H1 (cell line): Measurements from ENCODE around the gene BTBD16. TPM values are rescaled to one million over a fixed set of nuclear protein-coding genes. Genes with fewer than 3 reads are reported as not detected.

Source experiments
- CREB1 ChIP-seq: IDR thresholded peaks from 2 replicates; pipeline ENCODE4 v1.6.1; 2012; ENCODE audit warnings: inconsistent platforms
- PHF8 ChIP-seq: fragments of 200-600 bp; sonication (generic); conservative IDR thresholded peaks from 2 replicates; pipeline ENCODE4 v1.7.1; 2012; ENCODE audit warnings: low read depth, mild to moderate bottlenecking, inconsistent platforms, low read length, moderate library complexity
- RBBP5 ChIP-seq: IDR thresholded peaks from 2 replicates; pipeline ENCODE4 v1.7.1; 2012; ENCODE audit warnings: low read depth, mild to moderate bottlenecking, inconsistent platforms, low read length, moderate library complexity, borderline replicate concordance
- SRF ChIP-seq: IDR thresholded peaks from 2 replicates; pipeline ENCODE4 v1.6.1; 2011; ENCODE audit warnings: mild to moderate bottlenecking, low read depth, low read length, moderate library complexity
- polyA plus RNA-seq, 7 experiments: library from polyadenylated mRNA; depleted of rRNA in 3 of 7; stranded (reverse) in 5 of 7; unstranded in 2 of 7; fragments of >200 nt in 5 of 7; fragments of 200-250 nt in 2 of 7; gene quantifications; 1 replicate in 5 of 7; 2 replicates in 1 of 7; 4 replicates in 1 of 7; pipeline versions ENCODE4 v1.2.1 to v1.2.3, GENCODE V29; 2011 to 2013; ENCODE audit warnings: missing spikeins in 2 of 7, mixed read lengths in 2 of 7
- total RNA-seq: library from RNA; stranded (reverse); fragmentation: NEBNext Ultra II Directional; extraction: Animal tissue kit (Norgen Biotek cat#: 25700); gene quantifications from 2 replicates; pipeline ENCODE4 v1.2.1, GENCODE V29; 2021
- TF ChIP-seq, protein P1 (sequence below): fragments of 300-600 bp; sonication (generic); IDR thresholded peaks from 2 replicates; pipeline ENCODE4 v1.7.1; 2012; ENCODE audit warnings: low read length, moderate library complexity, mild to moderate bottlenecking, inconsistent platforms; ENCODE audit not compliant: insufficient replicate concordance
- TF ChIP-seq, protein P2 (sequence below): IDR thresholded peaks from 2 replicates; pipeline ENCODE4 v1.6.1; 2012; ENCODE audit warnings: inconsistent platforms

BTBD16 gene
- total and polyA plus RNA-seq, 2 of the 8 experiments (the other 6 are each of a cell fraction or from before 2014, with no cell fraction given): 0.05 TPM; not detected in 1

DNA sequence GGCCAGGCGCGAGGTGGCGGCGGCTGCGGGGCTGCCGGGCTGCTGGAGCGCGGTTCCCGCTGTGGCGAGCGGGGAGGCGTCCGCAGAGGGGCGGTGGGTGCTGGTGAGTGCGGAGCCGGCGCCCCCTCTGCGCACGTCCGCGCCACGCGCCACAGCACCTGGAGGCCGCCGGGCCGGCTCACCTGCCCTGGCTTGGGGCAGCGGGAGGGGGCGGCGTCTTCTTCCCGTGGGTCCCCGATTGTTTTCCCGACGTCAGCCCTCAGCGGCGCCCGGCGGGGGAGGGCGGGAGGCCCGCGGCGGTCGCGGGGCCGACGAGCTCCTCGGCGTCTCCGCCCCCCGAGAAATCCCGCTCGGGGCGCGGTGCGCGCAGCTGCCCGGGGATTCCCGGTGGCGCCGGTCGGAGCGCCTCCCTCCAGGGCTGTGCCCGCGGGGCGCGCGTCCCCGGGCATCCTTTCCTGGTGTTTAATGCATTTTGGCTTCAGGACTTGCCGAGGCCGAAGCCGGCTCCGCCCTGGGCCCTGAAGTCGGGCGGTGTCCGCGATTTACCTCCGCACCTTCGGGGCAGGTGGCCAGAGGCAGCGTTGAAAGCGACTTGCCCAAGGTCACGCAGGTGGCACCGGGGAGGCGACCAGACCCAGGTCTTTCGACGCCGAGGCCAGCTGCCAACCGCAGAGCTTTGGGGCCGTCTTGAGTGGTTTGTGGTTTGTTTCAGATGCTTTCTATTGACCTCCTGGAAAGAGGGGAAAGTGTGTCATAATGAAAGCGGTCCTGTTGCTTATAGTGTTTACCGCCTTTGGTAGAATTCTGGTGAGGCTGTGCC lies 104.0 kb downstream of the BTBD16 start (continued):
- TF ChIP-seq SRF (no peak), PHF8 (peak; percentile 39), RBBP5 (peak; percentile 85; the same call in 1 of the 2 replicates), CREB1 (no peak)
- TF ChIP-seq, protein P1, sequence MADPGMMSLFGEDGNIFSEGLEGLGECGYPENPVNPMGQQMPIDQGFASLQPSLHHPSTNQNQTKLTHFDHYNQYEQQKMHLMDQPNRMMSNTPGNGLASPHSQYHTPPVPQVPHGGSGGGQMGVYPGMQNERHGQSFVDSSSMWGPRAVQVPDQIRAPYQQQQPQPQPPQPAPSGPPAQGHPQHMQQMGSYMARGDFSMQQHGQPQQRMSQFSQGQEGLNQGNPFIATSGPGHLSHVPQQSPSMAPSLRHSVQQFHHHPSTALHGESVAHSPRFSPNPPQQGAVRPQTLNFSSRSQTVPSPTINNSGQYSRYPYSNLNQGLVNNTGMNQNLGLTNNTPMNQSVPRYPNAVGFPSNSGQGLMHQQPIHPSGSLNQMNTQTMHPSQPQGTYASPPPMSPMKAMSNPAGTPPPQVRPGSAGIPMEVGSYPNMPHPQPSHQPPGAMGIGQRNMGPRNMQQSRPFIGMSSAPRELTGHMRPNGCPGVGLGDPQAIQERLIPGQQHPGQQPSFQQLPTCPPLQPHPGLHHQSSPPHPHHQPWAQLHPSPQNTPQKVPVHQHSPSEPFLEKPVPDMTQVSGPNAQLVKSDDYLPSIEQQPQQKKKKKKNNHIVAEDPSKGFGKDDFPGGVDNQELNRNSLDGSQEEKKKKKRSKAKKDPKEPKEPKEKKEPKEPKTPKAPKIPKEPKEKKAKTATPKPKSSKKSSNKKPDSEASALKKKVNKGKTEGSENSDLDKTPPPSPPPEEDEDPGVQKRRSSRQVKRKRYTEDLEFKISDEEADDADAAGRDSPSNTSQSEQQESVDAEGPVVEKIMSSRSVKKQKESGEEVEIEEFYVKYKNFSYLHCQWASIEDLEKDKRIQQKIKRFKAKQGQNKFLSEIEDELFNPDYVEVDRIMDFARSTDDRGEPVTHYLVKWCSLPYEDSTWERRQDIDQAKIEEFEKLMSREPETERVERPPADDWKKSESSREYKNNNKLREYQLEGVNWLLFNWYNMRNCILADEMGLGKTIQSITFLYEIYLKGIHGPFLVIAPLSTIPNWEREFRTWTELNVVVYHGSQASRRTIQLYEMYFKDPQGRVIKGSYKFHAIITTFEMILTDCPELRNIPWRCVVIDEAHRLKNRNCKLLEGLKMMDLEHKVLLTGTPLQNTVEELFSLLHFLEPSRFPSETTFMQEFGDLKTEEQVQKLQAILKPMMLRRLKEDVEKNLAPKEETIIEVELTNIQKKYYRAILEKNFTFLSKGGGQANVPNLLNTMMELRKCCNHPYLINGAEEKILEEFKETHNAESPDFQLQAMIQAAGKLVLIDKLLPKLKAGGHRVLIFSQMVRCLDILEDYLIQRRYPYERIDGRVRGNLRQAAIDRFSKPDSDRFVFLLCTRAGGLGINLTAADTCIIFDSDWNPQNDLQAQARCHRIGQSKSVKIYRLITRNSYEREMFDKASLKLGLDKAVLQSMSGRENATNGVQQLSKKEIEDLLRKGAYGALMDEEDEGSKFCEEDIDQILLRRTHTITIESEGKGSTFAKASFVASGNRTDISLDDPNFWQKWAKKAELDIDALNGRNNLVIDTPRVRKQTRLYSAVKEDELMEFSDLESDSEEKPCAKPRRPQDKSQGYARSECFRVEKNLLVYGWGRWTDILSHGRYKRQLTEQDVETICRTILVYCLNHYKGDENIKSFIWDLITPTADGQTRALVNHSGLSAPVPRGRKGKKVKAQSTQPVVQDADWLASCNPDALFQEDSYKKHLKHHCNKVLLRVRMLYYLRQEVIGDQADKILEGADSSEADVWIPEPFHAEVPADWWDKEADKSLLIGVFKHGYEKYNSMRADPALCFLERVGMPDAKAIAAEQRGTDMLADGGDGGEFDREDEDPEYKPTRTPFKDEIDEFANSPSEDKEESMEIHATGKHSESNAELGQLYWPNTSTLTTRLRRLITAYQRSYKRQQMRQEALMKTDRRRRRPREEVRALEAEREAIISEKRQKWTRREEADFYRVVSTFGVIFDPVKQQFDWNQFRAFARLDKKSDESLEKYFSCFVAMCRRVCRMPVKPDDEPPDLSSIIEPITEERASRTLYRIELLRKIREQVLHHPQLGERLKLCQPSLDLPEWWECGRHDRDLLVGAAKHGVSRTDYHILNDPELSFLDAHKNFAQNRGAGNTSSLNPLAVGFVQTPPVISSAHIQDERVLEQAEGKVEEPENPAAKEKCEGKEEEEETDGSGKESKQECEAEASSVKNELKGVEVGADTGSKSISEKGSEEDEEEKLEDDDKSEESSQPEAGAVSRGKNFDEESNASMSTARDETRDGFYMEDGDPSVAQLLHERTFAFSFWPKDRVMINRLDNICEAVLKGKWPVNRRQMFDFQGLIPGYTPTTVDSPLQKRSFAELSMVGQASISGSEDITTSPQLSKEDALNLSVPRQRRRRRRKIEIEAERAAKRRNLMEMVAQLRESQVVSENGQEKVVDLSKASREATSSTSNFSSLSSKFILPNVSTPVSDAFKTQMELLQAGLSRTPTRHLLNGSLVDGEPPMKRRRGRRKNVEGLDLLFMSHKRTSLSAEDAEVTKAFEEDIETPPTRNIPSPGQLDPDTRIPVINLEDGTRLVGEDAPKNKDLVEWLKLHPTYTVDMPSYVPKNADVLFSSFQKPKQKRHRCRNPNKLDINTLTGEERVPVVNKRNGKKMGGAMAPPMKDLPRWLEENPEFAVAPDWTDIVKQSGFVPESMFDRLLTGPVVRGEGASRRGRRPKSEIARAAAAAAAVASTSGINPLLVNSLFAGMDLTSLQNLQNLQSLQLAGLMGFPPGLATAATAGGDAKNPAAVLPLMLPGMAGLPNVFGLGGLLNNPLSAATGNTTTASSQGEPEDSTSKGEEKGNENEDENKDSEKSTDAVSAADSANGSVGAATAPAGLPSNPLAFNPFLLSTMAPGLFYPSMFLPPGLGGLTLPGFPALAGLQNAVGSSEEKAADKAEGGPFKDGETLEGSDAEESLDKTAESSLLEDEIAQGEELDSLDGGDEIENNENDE: no peak
- TF ChIP-seq, protein P2, sequence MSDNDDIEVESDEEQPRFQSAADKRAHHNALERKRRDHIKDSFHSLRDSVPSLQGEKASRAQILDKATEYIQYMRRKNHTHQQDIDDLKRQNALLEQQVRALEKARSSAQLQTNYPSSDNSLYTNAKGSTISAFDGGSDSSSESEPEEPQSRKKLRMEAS: peak; percentile 90
